ENCODE measurements around the gene STK32C. TPM values are rescaled to one million over a fixed set of nuclear protein-coding genes. Genes with fewer than 3 reads are reported as not detected.

The STK32C gene
- polyA plus RNA-seq, 2 of the 4 experiments (the other 2 are of a cell fraction): 29.9 to 43.6 TPM

GRCh38 chr10:132228616-132229015, 79.1 kb downstream of the STK32C start:
- Histone ChIP-seq H3K4me1 (no peaks in the 10 kb centered on the region), H3K4me2 (no peak overlapping the region), H3K27ac (no peak overlapping the region), H3K9me3 (no peaks in the 10 kb centered on the region), H3K4me3 (no peak overlapping the region)
- WGBS (ENCODE audit: missing lambda C conversion rate): 95% methylated on average over 9 of the region's 14 CpGs
- ATAC-seq (no peak), DNase-seq (ENCODE audit: low read depth in 1 of 2, low spot score in 1 of 2) (no peak), FAIRE-seq (no peak)
- ChIA-PET POLR2A (no interaction called here), CTCF (interaction anchor here (0.8 kb wide), 1 partner anchor 31 kb away, joined by 3 read pairs; no protein-coding TSS in a partner anchor)
- no peak for TF ChIP-seq POLR2A (IDR thresholded peaks at IDR 0.05; ENCODE audit: low read length)
- no peak for TF ChIP-seq CBX8 (IDR thresholded peaks at IDR 0.05)
- TF ChIP-seq RFX5 (IDR thresholded peaks at IDR 0.05): no peak

GRCh38 chr10:132227851-132228390, 79.8 kb downstream of the STK32C start:
- no peak for DNase-seq (ENCODE audit: low read depth in 1 of 2, low spot score in 1 of 2)
- Histone ChIP-seq H3K4me3 (no peak overlapping the region), H3K4me1 (peaks cover 4% of the 10 kb centered on the region; the same call in 2 of the 3 replicates), H3K4me2 (no peak overlapping the region), H3K9me3 (no peaks in the 10 kb centered on the region), H3K27ac (no peak overlapping the region)
- ATAC-seq: no peak
- POLR2A ChIA-PET: no interaction called here
- FAIRE-seq: no peak
- TF ChIP-seq HOXA7 (CRISPR knock-in tag; IDR thresholded peaks at IDR 0.05) (no peak), HOXB5 (CRISPR knock-in tag; IDR thresholded peaks at IDR 0.05) (no peak), CBX2 (IDR thresholded peaks at IDR 0.05; ENCODE audit: borderline replicate concordance, low read depth) (no peak)
- CTCF ChIA-PET: interaction anchor here (2.2 to 4.7 kb wide), 2 partner anchors 123 to 126 kb away, joined by 10 to 34 read pairs; no protein-coding TSS in a partner anchor
- WGBS (ENCODE audit: missing lambda C conversion rate): 94% methylated on average over 29 of the region's 29 CpGs

GRCh38 chr10:132226586-132227405, 81.0 kb downstream of the STK32C start:
- H3K27ac ChIP-seq: no peak overlapping the region

GRCh38 chr10:132225849-132226205, 81.9 kb downstream of the STK32C start:
- ChIA-PET POLR2A (no interaction called here), CTCF (interaction anchor here (1.1 to 4.7 kb wide), 4 partner anchors 32 to 134 kb away, joined by 3 to 34 read pairs (median 6); no protein-coding TSS in a partner anchor)
- H3K4me1 ChIP-seq: peaks cover 6% of the 10 kb centered on the region; the same call in 2 of the 3 replicates
- ATAC-seq: no peak
- H3K4me3 ChIP-seq: no peak overlapping the region
- H3K27ac ChIP-seq: no peak overlapping the region
- no peak for TF ChIP-seq CHD2 (IDR thresholded peaks at IDR 0.05; ENCODE audit: low read length, partially characterized antibody)
- no peak for TF ChIP-seq HMGXB4 (CRISPR knock-in tag; IDR thresholded peaks at IDR 0.05; ENCODE audit: borderline replicate concordance)
- TF ChIP-seq MAZ (IDR thresholded peaks at IDR 0.05; ENCODE audit: borderline replicate concordance, low read depth, low read length): no peak
- no peak for TF ChIP-seq ESRRA (IDR thresholded peaks at IDR 0.05; ENCODE audit: borderline replicate concordance, low read length)
- no peak for TF ChIP-seq HOXA7 (CRISPR knock-in tag; IDR thresholded peaks at IDR 0.05)
- no peak for TF ChIP-seq POLR2A (IDR thresholded peaks at IDR 0.05; ENCODE audit: low read length)
- no peak for TF ChIP-seq PBX3 (IDR thresholded peaks at IDR 0.05)
- no peak for TF ChIP-seq ATOH8 (CRISPR knock-in tag; IDR thresholded peaks at IDR 0.05; ENCODE audit: low read depth)
- TF ChIP-seq ZC3H11A (IDR thresholded peaks at IDR 0.05): no peak
- no peak for TF ChIP-seq CTCF (IDR thresholded peaks at IDR 0.05)
- TF ChIP-seq CBX8 (IDR thresholded peaks at IDR 0.05): no peak
- no peak for TF ChIP-seq MYC (IDR thresholded peaks at IDR 0.05; ENCODE audit: borderline replicate concordance, low read length)
- no peaks in the 10 kb centered on the region for H3K9me3 ChIP-seq
- WGBS (ENCODE audit: missing lambda C conversion rate): 67% methylated on average over 4 of the region's 8 CpGs
- DNase-seq (ENCODE audit: low read depth in 1 of 2, low spot score in 1 of 2): no peak
- FAIRE-seq: no peak
- no peak overlapping the region for H3K4me2 ChIP-seq

More at GRCh38 chr10:132226586-132227405, 81.0 kb downstream of the STK32C start:
- 88% methylated on average over 23 of the region's 27 CpGs for WGBS (ENCODE audit: missing lambda C conversion rate)
- H3K4me2 ChIP-seq: no peak overlapping the region
- ChIA-PET POLR2A (no interaction called here), CTCF (interaction anchor here (1.1 to 4.7 kb wide), 4 partner anchors 31 to 133 kb away, joined by 3 to 34 read pairs (median 6); no protein-coding TSS in a partner anchor)
- DNase-seq (ENCODE audit: low read depth in 1 of 2, low spot score in 1 of 2) (no peak), ATAC-seq (no peak), FAIRE-seq (no peak)
- H3K4me3 ChIP-seq: no peak overlapping the region
- TF ChIP-seq MAFK (IDR thresholded peaks at IDR 0.05; ENCODE audit: partially characterized antibody) (no peak), BHLHE40 (IDR thresholded peaks at IDR 0.05; ENCODE audit: low read depth, low read length) (no peak), HDAC2 (IDR thresholded peaks at IDR 0.05) (no peak), HES2 (IDR thresholded peaks at IDR 0.05) (no peak), JUN (IDR thresholded peaks at IDR 0.05) (no peak), FOSL2 (IDR thresholded peaks at IDR 0.05) (no peak), FOSL2 (CRISPR knock-in tag; IDR thresholded peaks at IDR 0.05) (no peak), POLR2AphosphoS2 (conservative IDR thresholded peaks at IDR 0.05; ENCODE audit: low read length) (no peak), NR3C1 (IDR thresholded peaks at IDR 0.05) (no peak)
- no peaks in the 10 kb centered on the region for H3K9me3 ChIP-seq
- peaks cover 6% of the 10 kb centered on the region; the same call in 2 of the 3 replicates for H3K4me1 ChIP-seq

Data from A549 (cell line).